SK-N-SH treated with all-trans-retinoic acid at 6 μM for 48 hours (cell line): ENCODE measurements around the gene SDR42E1.

Experiments used
- ATAC-seq: fragments of 200-7000 bp; cut with Tn5 transposase; 3 replicates; pipeline ENCODE4 v1.9.1; 2020; ENCODE audit warnings: mild to moderate bottlenecking, moderate library complexity
- ARNTL ChIP-seq: fragments of 450-650 bp; formaldehyde crosslinking; IDR thresholded peaks from 2 replicates; pipeline ENCODE4 v1.5.0; 2020; ENCODE audit warnings: low read depth, mild to moderate bottlenecking, moderate library complexity, borderline replicate concordance
- BACH2 ChIP-seq: fragments of 250-450 bp; sonication (Bioruptor Pico); IDR thresholded peaks from 2 replicates; pipeline ENCODE4 v1.9.0; 2021; ENCODE audit warnings: mild to moderate bottlenecking, borderline replicate concordance
- CREB5 ChIP-seq: fragments of 250-450 bp; sonication (Bioruptor Pico); IDR thresholded peaks from 2 replicates; pipeline ENCODE4 v1.5.1; 2020; ENCODE audit warnings: low read depth, mild to moderate bottlenecking, moderate library complexity
- CSRNP3 ChIP-seq: fragments of 250-450 bp; sonication (Bioruptor Pico); IDR thresholded peaks from 2 replicates; pipeline ENCODE4 v1.5.1; 2021; ENCODE audit warnings: mild to moderate bottlenecking, moderate library complexity
- ESRRG ChIP-seq: fragments of 250-450 bp; sonication (Bioruptor Pico); IDR thresholded peaks from 2 replicates; pipeline ENCODE4 v1.6.1; 2021; ENCODE audit warnings: mild to moderate bottlenecking
- GLIS3 ChIP-seq: fragments of 250-450 bp; sonication (Bioruptor Pico); IDR thresholded peaks from 2 replicates; pipeline ENCODE4 v1.5.0; 2020; ENCODE audit warnings: mild to moderate bottlenecking, moderate library complexity
- ISL1 ChIP-seq: fragments of 250-450 bp; sonication (Bioruptor Pico); IDR thresholded peaks from 2 replicates; pipeline ENCODE4 v2.1.2; 2022; ENCODE audit warnings: mild to moderate bottlenecking, moderate library complexity
- OSR1 ChIP-seq: fragments of 250-450 bp; sonication (Bioruptor Pico); IDR thresholded peaks from 2 replicates; pipeline ENCODE4 v1.8.0; 2022; ENCODE audit warnings: moderate library complexity, mild to moderate bottlenecking, inconsistent platforms
- PATZ1 ChIP-seq: fragments of 250-450 bp; sonication (Bioruptor Pico); IDR thresholded peaks from 2 replicates; pipeline ENCODE4 v1.8.0; 2020; ENCODE audit warnings: mild to moderate bottlenecking, moderate library complexity, borderline replicate concordance
- POU6F1 ChIP-seq: fragments of 250-450 bp; sonication (Bioruptor Pico); IDR thresholded peaks from 2 replicates; pipeline ENCODE4 v1.8.0; 2021; ENCODE audit warnings: low read depth, mild to moderate bottlenecking, moderate library complexity, borderline replicate concordance
- PPARA ChIP-seq: fragments of 250-450 bp; sonication (Bioruptor Pico); IDR thresholded peaks from 2 replicates; pipeline ENCODE4 v1.5.0; 2020; ENCODE audit warnings: mild to moderate bottlenecking, borderline replicate concordance
- RARB ChIP-seq: fragments of 250-450 bp; sonication (Bioruptor Pico); IDR thresholded peaks from 2 replicates; pipeline ENCODE4 v1.8.0; 2021; ENCODE audit warnings: mild to moderate bottlenecking, moderate library complexity
- SNAI2 ChIP-seq: fragments of 250-450 bp; sonication (Bioruptor Pico); IDR thresholded peaks from 2 replicates; pipeline ENCODE4 v1.5.0; 2020; ENCODE audit warnings: mild to moderate bottlenecking, moderate library complexity
- TCF4 ChIP-seq: fragments of 250-450 bp; sonication (Bioruptor Pico); IDR thresholded peaks from 2 replicates; pipeline ENCODE4 v1.8.0; 2021; ENCODE audit warnings: mild to moderate bottlenecking, moderate library complexity, borderline replicate concordance
- TOX ChIP-seq: fragments of 250-450 bp; sonication (Bioruptor Pico); IDR thresholded peaks from 2 replicates; pipeline ENCODE4 v1.8.0; 2021; ENCODE audit warnings: mild to moderate bottlenecking, moderate library complexity, borderline replicate concordance
- TSHZ2 ChIP-seq: fragments of 250-450 bp; sonication (Bioruptor Pico); IDR thresholded peaks from 2 replicates; pipeline ENCODE4 v1.5.0; 2020; ENCODE audit warnings: mild to moderate bottlenecking, moderate library complexity
- ZC3H10 ChIP-seq: fragments of 250-450 bp; sonication (Bioruptor Pico); IDR thresholded peaks from 2 replicates; pipeline ENCODE4 v1.5.1; 2021; ENCODE audit warnings: mild to moderate bottlenecking, moderate library complexity
- ZFP3 ChIP-seq: fragments of 250-450 bp; sonication (Bioruptor Pico); IDR thresholded peaks from 2 replicates; pipeline ENCODE4 v1.5.0; 2020; ENCODE audit warnings: mild to moderate bottlenecking, moderate library complexity
- ZFP30 ChIP-seq: fragments of 450-650 bp; formaldehyde crosslinking; IDR thresholded peaks from 2 replicates; pipeline ENCODE4 v1.5.0; 2022; ENCODE audit warnings: mild to moderate bottlenecking, moderate library complexity
- ZNF70 ChIP-seq: fragments of 450-650 bp; formaldehyde crosslinking; IDR thresholded peaks from 2 replicates; pipeline ENCODE4 v1.5.0; 2020; ENCODE audit warnings: mild to moderate bottlenecking, moderate library complexity
- ZNF8 ChIP-seq: fragments of 450-650 bp; formaldehyde crosslinking; IDR thresholded peaks from 2 replicates; pipeline ENCODE4 v1.5.0; 2020; ENCODE audit warnings: mild to moderate bottlenecking, moderate library complexity

Gene SDR42E1

GRCh38 chr16:82040296-82040695, 29.0 kb upstream of the SDR42E1 start (continued):
- no peak for TF ChIP-seq POU6F1 (CRISPR knock-in tag)

- ATAC-seq, result no peak
- TF ChIP-seq ZFP3 (CRISPR knock-in tag), result no peak
- TF ChIP-seq SNAI2, result no peak
- no peak for TF ChIP-seq ZFP30 (CRISPR knock-in tag)
- TF ChIP-seq OSR1, result no peak
- no peak for TF ChIP-seq RARB (CRISPR knock-in tag)
- no peak for TF ChIP-seq CREB5 (CRISPR knock-in tag)
- no peak for TF ChIP-seq ARNTL (CRISPR knock-in tag)
- no peak for TF ChIP-seq PPARA (CRISPR knock-in tag)
- TF ChIP-seq BACH2 (CRISPR knock-in tag), result no peak
These were observed 26.4 kb upstream of the SDR42E1 start for GRCh38 chr16:82037666-82038065.

GRCh38 chr16:82037251-82037650, 26.0 kb upstream of the SDR42E1 start:
- no peak for TF ChIP-seq ZFP30 (CRISPR knock-in tag)
- no peak for TF ChIP-seq SNAI2
- no peak for TF ChIP-seq ZC3H10 (CRISPR knock-in tag)
- no peak for TF ChIP-seq GLIS3 (CRISPR knock-in tag)
- TF ChIP-seq TOX, result no peak
- TF ChIP-seq ZNF8 (CRISPR knock-in tag), result no peak
- TF ChIP-seq BACH2 (CRISPR knock-in tag), result no peak
- no peak for TF ChIP-seq TCF4 (CRISPR knock-in tag)
- no peak for TF ChIP-seq POU6F1 (CRISPR knock-in tag)
- TF ChIP-seq ZFP3 (CRISPR knock-in tag), result no peak
- no peak for TF ChIP-seq ESRRG
- no peak for TF ChIP-seq RARB (CRISPR knock-in tag)
- no peak for TF ChIP-seq TSHZ2 (CRISPR knock-in tag)
- no peak for TF ChIP-seq ISL1 (CRISPR knock-in tag)
- no peak for TF ChIP-seq ZNF70 (CRISPR knock-in tag)
- TF ChIP-seq CREB5 (CRISPR knock-in tag), result no peak
- TF ChIP-seq CSRNP3, result no peak
- no peak for TF ChIP-seq PATZ1
- TF ChIP-seq, all 23 proteins: peak for 0
- no peak for ATAC-seq
